ENCODE results near the gene VPS37C. TPM values are rescaled to one million over a fixed set of nuclear protein-coding genes. Genes with fewer than 3 reads are reported as not detected.

The VPS37C gene
- total RNA-seq, 1 experiment from 2014 or later: 23.4 TPM

GRCh38 chr11:61121192-61121831 lies 39.9 kb downstream of the VPS37C start:
- H3K9me3 Mint-ChIP-seq: no peaks in the 10 kb centered on the region
- H3K4me3 Mint-ChIP-seq: no peak overlapping the region
- ATAC-seq (no peak), DNase-seq (ENCODE audit: low spot score) (no peak)
- no peak for TF ChIP-seq ATF6 (CRISPR knock-in tag; IDR thresholded peaks at IDR 0.05)
- TF ChIP-seq TP53 (CRISPR knock-in tag; IDR thresholded peaks at IDR 0.05): no peak
- no peak for TF ChIP-seq EMX1 (CRISPR knock-in tag; IDR thresholded peaks at IDR 0.05)
- TF ChIP-seq, protein P1, sequence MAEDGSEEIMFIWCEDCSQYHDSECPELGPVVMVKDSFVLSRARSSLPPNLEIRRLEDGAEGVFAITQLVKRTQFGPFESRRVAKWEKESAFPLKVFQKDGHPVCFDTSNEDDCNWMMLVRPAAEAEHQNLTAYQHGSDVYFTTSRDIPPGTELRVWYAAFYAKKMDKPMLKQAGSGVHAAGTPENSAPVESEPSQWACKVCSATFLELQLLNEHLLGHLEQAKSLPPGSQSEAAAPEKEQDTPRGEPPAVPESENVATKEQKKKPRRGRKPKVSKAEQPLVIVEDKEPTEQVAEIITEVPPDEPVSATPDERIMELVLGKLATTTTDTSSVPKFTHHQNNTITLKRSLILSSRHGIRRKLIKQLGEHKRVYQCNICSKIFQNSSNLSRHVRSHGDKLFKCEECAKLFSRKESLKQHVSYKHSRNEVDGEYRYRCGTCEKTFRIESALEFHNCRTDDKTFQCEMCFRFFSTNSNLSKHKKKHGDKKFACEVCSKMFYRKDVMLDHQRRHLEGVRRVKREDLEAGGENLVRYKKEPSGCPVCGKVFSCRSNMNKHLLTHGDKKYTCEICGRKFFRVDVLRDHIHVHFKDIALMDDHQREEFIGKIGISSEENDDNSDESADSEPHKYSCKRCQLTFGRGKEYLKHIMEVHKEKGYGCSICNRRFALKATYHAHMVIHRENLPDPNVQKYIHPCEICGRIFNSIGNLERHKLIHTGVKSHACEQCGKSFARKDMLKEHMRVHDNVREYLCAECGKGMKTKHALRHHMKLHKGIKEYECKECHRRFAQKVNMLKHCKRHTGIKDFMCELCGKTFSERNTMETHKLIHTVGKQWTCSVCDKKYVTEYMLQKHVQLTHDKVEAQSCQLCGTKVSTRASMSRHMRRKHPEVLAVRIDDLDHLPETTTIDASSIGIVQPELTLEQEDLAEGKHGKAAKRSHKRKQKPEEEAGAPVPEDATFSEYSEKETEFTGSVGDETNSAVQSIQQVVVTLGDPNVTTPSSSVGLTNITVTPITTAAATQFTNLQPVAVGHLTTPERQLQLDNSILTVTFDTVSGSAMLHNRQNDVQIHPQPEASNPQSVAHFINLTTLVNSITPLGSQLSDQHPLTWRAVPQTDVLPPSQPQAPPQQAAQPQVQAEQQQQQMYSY (CRISPR knock-in tag; IDR thresholded peaks at IDR 0.05): no peak
- no peak for TF ChIP-seq ZNF416 (CRISPR knock-in tag; IDR thresholded peaks at IDR 0.05)
- no peak for TF ChIP-seq ZBTB43 (CRISPR knock-in tag; IDR thresholded peaks at IDR 0.05)
- TF ChIP-seq NFATC4 (CRISPR knock-in tag; IDR thresholded peaks at IDR 0.05): no peak
- TF ChIP-seq, protein P2, sequence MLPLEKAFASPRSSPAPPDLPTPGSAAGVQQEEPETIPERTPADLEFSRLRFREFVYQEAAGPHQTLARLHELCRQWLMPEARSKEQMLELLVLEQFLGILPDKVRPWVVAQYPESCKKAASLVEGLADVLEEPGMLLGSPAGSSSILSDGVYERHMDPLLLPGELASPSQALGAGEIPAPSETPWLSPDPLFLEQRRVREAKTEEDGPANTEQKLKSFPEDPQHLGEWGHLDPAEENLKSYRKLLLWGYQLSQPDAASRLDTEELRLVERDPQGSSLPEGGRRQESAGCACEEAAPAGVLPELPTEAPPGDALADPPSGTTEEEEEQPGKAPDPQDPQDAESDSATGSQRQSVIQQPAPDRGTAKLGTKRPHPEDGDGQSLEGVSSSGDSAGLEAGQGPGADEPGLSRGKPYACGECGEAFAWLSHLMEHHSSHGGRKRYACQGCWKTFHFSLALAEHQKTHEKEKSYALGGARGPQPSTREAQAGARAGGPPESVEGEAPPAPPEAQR (CRISPR knock-in tag; IDR thresholded peaks at IDR 0.05): no peak
- TF ChIP-seq ETV6 (CRISPR knock-in tag; IDR thresholded peaks at IDR 0.05): no peak
- TF ChIP-seq GTF2I (CRISPR knock-in tag; conservative IDR thresholded peaks at IDR 0.05): no peak
- TF ChIP-seq NR2C2 (CRISPR knock-in tag; IDR thresholded peaks at IDR 0.05): no peak
- no peak for TF ChIP-seq TEAD4 (CRISPR knock-in tag; IDR thresholded peaks at IDR 0.05)
- TF ChIP-seq ARID4B (CRISPR knock-in tag; IDR thresholded peaks at IDR 0.05; ENCODE audit: borderline replicate concordance): no peak
- TF ChIP-seq CREM (CRISPR knock-in tag; IDR thresholded peaks at IDR 0.05): no peak
- TF ChIP-seq ZNF232 (CRISPR knock-in tag; IDR thresholded peaks at IDR 0.05): no peak
- TF ChIP-seq AR (CRISPR knock-in tag; IDR thresholded peaks at IDR 0.05): no peak
- TF ChIP-seq ESRRA (CRISPR knock-in tag; IDR thresholded peaks at IDR 0.05; ENCODE audit: borderline replicate concordance): no peak
- TF ChIP-seq GABPB1 (CRISPR knock-in tag; IDR thresholded peaks at IDR 0.05): no peak
- CTCF ChIA-PET: interaction anchor here (0.9 kb wide), 1 partner anchor 151 kb away, joined by 3 read pairs; no protein-coding TSS in a partner anchor
- no peak overlapping the region for H3K27ac Mint-ChIP-seq
- H3K27me3 Mint-ChIP-seq (ENCODE audit: low read depth): no peaks in the 10 kb centered on the region
- POLR2A ChIA-PET: no interaction called here
- no peaks in the 10 kb centered on the region for H3K4me1 Mint-ChIP-seq
- no peaks in the 10 kb centered on the region for H3K36me3 Mint-ChIP-seq
